Common myeloid progenitor, CD34-positive (primary cell): ENCODE data around the gene LRP3.
"Not testable (repeated sequence)": the region's sequence is repeated elsewhere in the genome, so short reads cannot be mapped to it uniquely, and the experiment has no call there.

Experiments
- CTCF ChIA-PET: fragments of 350-600 bp; sonication (Branson Sonifier 250); formaldehyde crosslinking; loops from one replicate; lab custom pipeline; 2021; ENCODE audit warnings: antibody characterized with exemption; lab: Charles Lee
- POLR2A ChIA-PET: fragments of 350-600 bp; sonication (Branson Sonifier 250); formaldehyde crosslinking; loops from one replicate; lab custom pipeline; 2021; ENCODE audit warnings: antibody characterized with exemption; lab: Charles Lee
- DNase-seq, 3 donors: peaks; one replicate each; pipeline versions ENCODE4 v3.0.0 to v3.0.0-alpha.2; 2013
- H3K27ac ChIP-seq, 2 experiments: 1 replicate in 1 of 2; 2 replicates in 1 of 2; pipeline ENCODE4 v1.7.0; 2013; ENCODE audit warnings: inconsistent platforms in 2 of 2, low read length in 2 of 2, mild to moderate bottlenecking in 2 of 2, low read depth in 1 of 2, moderate library complexity in 1 of 2; ENCODE audit not compliant: severe bottlenecking in 2 of 2, insufficient read depth in 1 of 2, poor library complexity in 1 of 2
- H3K27me3 ChIP-seq, 5 experiments: replicated peaks in 2 of 5; 1 replicate in 3 of 5; 2 replicates in 2 of 5; pipeline versions ENCODE4 v1.6.1 to v1.7.0; 2013; ENCODE audit warnings: low read length in 4 of 5, mild to moderate bottlenecking in 2 of 5, moderate library complexity in 2 of 5, inconsistent platforms in 1 of 5; ENCODE audit not compliant: insufficient read depth in 5 of 5, control insufficient read depth in 4 of 5
- H3K36me3 ChIP-seq, 4 experiments: 1 replicate in 2 of 4; 2 replicates in 2 of 4; pipeline versions ENCODE4 v1.6.1 to v1.7.0; 2013; ENCODE audit warnings: low read length in 3 of 4, control low read depth in 1 of 4, mild to moderate bottlenecking in 1 of 4; ENCODE audit not compliant: control insufficient read depth in 4 of 4, insufficient read depth in 4 of 4
- H3K4me1 ChIP-seq, 4 experiments: 1 replicate in 3 of 4; 2 replicates in 1 of 4; pipeline versions ENCODE4 v1.6.1 to v1.7.1; 2013; ENCODE audit warnings: low read length in 3 of 4, mild to moderate bottlenecking in 3 of 4, control low read depth in 1 of 4, inconsistent platforms in 1 of 4, moderate library complexity in 1 of 4; ENCODE audit not compliant: control insufficient read depth in 4 of 4, insufficient read depth in 4 of 4; ENCODE audit errors: control extremely low read depth in 1 of 4
- H3K4me3 ChIP-seq, 7 experiments: 1 replicate in 4 of 7; 2 replicates in 3 of 7; pipeline versions ENCODE4 v1.5.1 to v1.7.0; 2013; ENCODE audit warnings: mild to moderate bottlenecking in 7 of 7, low read length in 6 of 7, moderate library complexity in 6 of 7, inconsistent platforms in 2 of 7, low read depth in 2 of 7, control low read depth in 1 of 7; ENCODE audit not compliant: insufficient read depth in 4 of 7, control insufficient read depth in 1 of 7; ENCODE audit errors: extremely low read depth in 1 of 7
- H3K9me3 ChIP-seq, 5 experiments: 1 replicate in 4 of 5; 2 replicates in 1 of 5; pipeline versions ENCODE4 v1.6.1 to v1.7.1; 2013; ENCODE audit warnings: low read length in 4 of 5, mild to moderate bottlenecking in 2 of 5, inconsistent platforms in 1 of 5, low read depth in 1 of 5, moderate library complexity in 1 of 5; ENCODE audit not compliant: control insufficient read depth in 4 of 5, insufficient read depth in 2 of 5; ENCODE audit errors: control extremely low read depth in 1 of 5
- WGBS: methylation state at CpG from one replicate; pipeline ENCODE4 v1.1.5; 2013; ENCODE audit not compliant: insufficient coverage; 5-methylcytosine and 5-hydroxymethylcytosine counted together

LRP3 gene

DNA sequence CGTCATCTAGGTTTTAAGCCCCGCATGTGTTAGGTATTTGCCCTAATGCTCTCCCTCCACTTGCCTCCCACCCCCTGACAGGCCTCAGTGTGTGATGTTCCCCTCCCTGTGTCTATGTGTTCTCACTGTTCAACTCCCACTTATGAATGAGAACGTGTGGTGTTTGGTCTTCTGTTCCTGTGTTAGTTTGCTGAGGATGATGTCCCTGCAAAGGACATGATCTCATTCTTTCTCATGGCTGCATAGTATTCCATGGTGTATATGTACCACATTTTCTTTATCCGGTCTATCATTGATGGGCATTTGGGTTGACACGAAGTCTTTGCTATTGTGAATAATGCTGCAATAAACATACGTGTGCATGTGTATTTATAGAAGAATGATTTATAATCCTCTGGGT, 39.8 kb upstream of the LRP3 start:
- H3K36me3 ChIP-seq, POLR2A ChIA-PET: not testable (repeated sequence)

DNA sequence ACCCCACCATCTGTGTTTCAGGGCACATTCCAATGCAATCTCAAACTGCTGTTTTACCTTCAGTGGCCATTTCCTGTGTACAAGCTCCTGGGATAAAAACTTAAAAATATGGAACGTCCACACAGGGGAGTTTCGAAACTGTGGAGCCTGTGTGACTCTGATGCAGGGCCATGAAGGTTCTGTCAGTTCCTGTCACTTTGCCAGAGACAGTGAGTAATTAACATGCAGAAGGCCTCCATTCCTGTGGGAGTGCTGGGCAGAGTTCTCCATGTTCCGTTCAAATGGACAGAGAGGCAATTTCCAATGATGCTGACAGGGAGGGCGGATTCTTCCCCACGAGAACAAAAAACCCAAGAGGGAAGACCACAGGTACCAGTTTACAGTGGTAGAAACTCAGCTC, 37.8 kb upstream of the LRP3 start:
- Histone ChIP-seq H3K36me3 (no peaks in the 10 kb centered on the region), H3K4me3 (no peak overlapping the region), H3K27me3 (no peaks in the 10 kb centered on the region), H3K27ac (no peak overlapping the region), H3K9me3 (no peaks in the 10 kb centered on the region), H3K4me1 (peaks cover 2 to 38% (median 24%) of the 10 kb centered on the region in 4 experiments)
- POLR2A ChIA-PET, result no interaction called here
- CTCF ChIA-PET, result interaction anchor here (1.0 to 2.3 kb wide), 6 partner anchors 12 to 35 kb away, joined by 3 to 10 read pairs (median 4); no protein-coding TSS in a partner anchor
- no peak for DNase-seq
- 78% methylated on average over 5 of the region's 5 CpGs for WGBS

More for the DNA sequence above, 39.8 kb upstream of the LRP3 start:
- H3K27ac ChIP-seq, CTCF ChIA-PET, H3K27me3 ChIP-seq, DNase-seq, H3K4me3 ChIP-seq, H3K9me3 ChIP-seq: not testable (repeated sequence)
- 100% methylated on average over 3 of the region's 6 CpGs for WGBS
- H3K4me1 ChIP-seq, result peaks cover 0 to 24% (median 10%) of the 10 kb centered on the region in 4 experiments

DNA sequence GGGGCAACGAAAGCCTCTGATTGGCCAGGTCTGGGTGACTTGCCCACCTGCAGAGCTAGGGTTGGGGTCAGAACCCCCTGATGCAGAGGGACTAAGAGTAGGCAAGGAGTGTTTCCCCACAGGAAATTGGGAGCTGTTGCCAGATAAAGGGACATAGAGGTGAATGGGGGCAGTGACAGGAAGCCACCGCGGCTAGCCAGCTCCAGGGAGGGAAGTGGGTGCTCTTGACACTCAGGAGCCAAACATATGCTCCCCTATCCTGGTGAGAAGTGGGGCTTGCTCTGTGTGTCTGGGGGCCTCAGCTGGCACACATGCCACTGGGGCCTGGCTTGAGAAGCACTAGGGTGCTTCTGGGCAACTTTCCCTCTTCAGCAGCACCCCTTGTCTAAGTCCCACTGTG, 36.2 kb upstream of the LRP3 start:
- Histone ChIP-seq H3K4me3 (peak overlapping the region in 2 of 7 experiments; percentile 20 to 38), H3K36me3 (no peaks in the 10 kb centered on the region), H3K27ac (no peak overlapping the region), H3K9me3 (no peaks in the 10 kb centered on the region), H3K4me1 (peaks cover 2 to 46% (median 27%) of the 10 kb centered on the region in 4 experiments), H3K27me3 (no peaks in the 10 kb centered on the region)
- WGBS, result 86% methylated on average over 1 of the region's 3 CpGs
- CTCF ChIA-PET, result interaction anchor here (1.5 to 5.7 kb wide), 2 partner anchors 20 to 23 kb away, joined by 3 to 47 read pairs; no protein-coding TSS in a partner anchor
- POLR2A ChIA-PET, result interaction anchor here (0.7 to 2.0 kb wide), 3 partner anchors 19 to 1011 kb away, joined by 3 to 7 read pairs (median 4); no protein-coding TSS in a partner anchor
- DNase-seq, result peak in 1 of 3 donors; percentile 31

DNA sequence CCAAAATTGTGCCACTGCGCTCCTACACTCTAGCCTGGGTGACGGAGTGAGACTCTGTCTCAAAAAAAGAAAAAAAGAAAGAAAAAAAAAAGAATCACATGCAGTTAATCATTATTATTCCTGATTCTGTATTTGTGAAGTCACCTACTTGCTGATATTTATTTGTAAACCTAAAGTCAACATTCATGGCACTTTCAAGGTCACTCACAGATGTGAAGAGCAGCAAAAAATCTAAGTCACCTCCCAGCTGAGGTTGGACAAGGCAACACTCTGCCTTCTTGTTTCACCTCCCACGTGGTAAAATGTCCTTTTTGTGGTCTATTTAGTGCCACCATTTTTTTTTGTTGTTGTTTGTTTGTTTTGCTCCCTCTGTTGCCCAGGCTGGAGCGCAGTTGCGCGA, 35.8 kb upstream of the LRP3 start:
- H3K4me1 ChIP-seq, result peaks cover 2 to 46% (median 27%) of the 10 kb centered on the region in 4 experiments
- no peaks in the 10 kb centered on the region for H3K36me3 ChIP-seq
- ChIA-PET CTCF (interaction anchor here (1.0 to 5.7 kb wide), 3 partner anchors 19 to 26 kb away, joined by 3 to 47 read pairs (median 5); no protein-coding TSS in a partner anchor), POLR2A (interaction anchor here (0.7 to 2.0 kb wide), 2 partner anchors 18 to 1010 kb away, joined by 4 to 7 read pairs; no protein-coding TSS in a partner anchor)
- no peak for DNase-seq
- no peaks in the 10 kb centered on the region for H3K9me3 ChIP-seq
- no peak overlapping the region for H3K4me3 ChIP-seq
- no peaks in the 10 kb centered on the region for H3K27me3 ChIP-seq
- no peak overlapping the region for H3K27ac ChIP-seq
- WGBS, result 86% methylated on average over 1 of the region's 6 CpGs

- Histone ChIP-seq H3K36me3 (no peaks in the 10 kb centered on the region), H3K4me1 (peaks cover 2 to 52% (median 27%) of the 10 kb centered on the region in 4 experiments), H3K27ac (no peak overlapping the region), H3K9me3 (no peaks in the 10 kb centered on the region), H3K27me3 (no peaks in the 10 kb centered on the region), H3K4me3 (no peak overlapping the region)
- POLR2A ChIA-PET, result interaction anchor here (2.0 kb wide), 2 partner anchors 17 to 143 kb away, joined by 5 to 7 read pairs; partner anchors contain the start of gene CEBPA
- no CpG with 5 or more reads among the region's 4 CpGs for WGBS
- DNase-seq, result no peak
- CTCF ChIA-PET, result interaction anchor here (1.0 to 5.7 kb wide), 4 partner anchors 15 to 25 kb away, joined by 3 to 47 read pairs (median 5); no protein-coding TSS in a partner anchor
Observed at GRCh38 chr19:33159149-33159548, 35.0 kb upstream of the LRP3 start.

- Histone ChIP-seq H3K27ac (no peak overlapping the region), H3K27me3 (no peaks in the 10 kb centered on the region), H3K9me3 (no peaks in the 10 kb centered on the region), H3K4me1 (peaks cover 2 to 52% (median 27%) of the 10 kb centered on the region in 4 experiments), H3K4me3 (no peak overlapping the region), H3K36me3 (no peaks in the 10 kb centered on the region)
- ChIA-PET CTCF (interaction anchor here (1.5 to 5.7 kb wide), 4 partner anchors 12 to 18 kb away, joined by 4 to 47 read pairs (median 5); no protein-coding TSS in a partner anchor), POLR2A (interaction anchor here (1.0 to 2.0 kb wide), 3 partner anchors 15 to 143 kb away, joined by 3 to 6 read pairs (median 5); partner anchors contain the start of gene CEBPA)
- DNase-seq, result no peak
- 82% methylated on average over 8 of the region's 8 CpGs for WGBS
Observed at GRCh38 chr19:33159893-33160292, 34.2 kb upstream of the LRP3 start.

- Histone ChIP-seq H3K27ac (no peak overlapping the region), H3K9me3 (no peaks in the 10 kb centered on the region), H3K4me1 (peaks cover 2 to 48% (median 27%) of the 10 kb centered on the region in 4 experiments), H3K4me3 (no peak overlapping the region), H3K36me3 (no peaks in the 10 kb centered on the region), H3K27me3 (no peaks in the 10 kb centered on the region)
- WGBS, result 60% methylated on average over 3 of the region's 4 CpGs
- ChIA-PET POLR2A (interaction anchor here (1.6 kb wide), 1 partner anchor 15 kb away, joined by 6 read pairs; no protein-coding TSS in a partner anchor), CTCF (interaction anchor here (0.8 to 5.7 kb wide), 5 partner anchors 11 to 20 kb away, joined by 3 to 47 read pairs (median 5); no protein-coding TSS in a partner anchor)
- DNase-seq, result peak in 1 of 3 donors; percentile 22
Observed at GRCh38 chr19:33161201-33161600, 32.9 kb upstream of the LRP3 start.
